B cell (primary cell): ENCODE data around the gene S1PR2. TPM values are rescaled to one million over a fixed set of nuclear protein-coding genes. Genes with fewer than 3 reads are reported as not detected.

Experiments used
- ATAC-seq: fragments of 200-7000 bp; cut with Tn5 transposase; one replicate; pipeline ENCODE4 v1.10.0; 2021; ENCODE audit warnings: low read depth, mild to moderate bottlenecking, moderate number of reproducible peaks, moderate library complexity
- CTCF ChIA-PET: fragments of 350-600 bp; sonication (Branson Sonifier 250); formaldehyde crosslinking; loops from one replicate; lab custom pipeline; 2021; ENCODE audit warnings: antibody characterized with exemption, inconsistent platforms; lab: Charles Lee
- POLR2A ChIA-PET: fragments of 350-600 bp; sonication (Branson Sonifier 250); formaldehyde crosslinking; loops from one replicate; lab custom pipeline; 2021; ENCODE audit warnings: antibody characterized with exemption; lab: Charles Lee
- DNase-seq: peaks from one replicate; pipeline ENCODE4 v3.0.0; 2013
- H2AFZ ChIP-seq: 2 replicates; pipeline ENCODE4 v1.6.1; 2012; ENCODE audit warnings: mild to moderate bottlenecking, low read depth, low read length; ENCODE audit not compliant: insufficient read depth, poor library complexity, severe bottlenecking
- H3K27ac ChIP-seq, 2 donors: 1 replicate in 1 of 2; 2 replicates in 1 of 2; pipeline ENCODE4 v1.5.1; 2012 to 2013; ENCODE audit warnings: low read length in 2 of 2, mild to moderate bottlenecking in 2 of 2, moderate library complexity in 1 of 2
- H3K27me3 ChIP-seq, 4 experiments: fragments of 200-600 bp in 1 of 4; sonication (generic) in 1 of 4; replicated peaks in 1 of 4; 1 replicate in 2 of 4; 2 replicates in 2 of 4; pipeline versions ENCODE4 v1.6.1 to v1.7.0; 2013 to 2016; ENCODE audit warnings: low read length in 3 of 4, mild to moderate bottlenecking in 2 of 4, mixed read lengths in 1 of 4, moderate library complexity in 1 of 4; ENCODE audit not compliant: insufficient read depth in 4 of 4, control insufficient read depth in 3 of 4; ENCODE audit errors: control extremely low read depth in 1 of 4
- H3K36me3 ChIP-seq, 2 experiments: replicated peaks in 1 of 2; 1 replicate in 1 of 2; 2 replicates in 1 of 2; pipeline versions ENCODE4 v1.6.1 to v1.7.1; 2013; ENCODE audit warnings: low read length in 1 of 2; ENCODE audit not compliant: insufficient read depth in 2 of 2, control insufficient read depth in 1 of 2; ENCODE audit errors: control extremely low read depth in 1 of 2, extremely low read depth in 1 of 2
- H3K4me1 ChIP-seq, 2 donors: fragments of 200-600 bp in 1 of 2; sonication (generic) in 1 of 2; 1 replicate in 1 of 2; 2 replicates in 1 of 2; pipeline versions ENCODE4 v1.5.1 to v1.6.1; 2013 to 2017; ENCODE audit warnings: low read length in 2 of 2; ENCODE audit not compliant: control insufficient read depth in 2 of 2, insufficient read depth in 2 of 2
- H3K4me2 ChIP-seq: replicated peaks from 2 replicates; pipeline ENCODE3; 2012; ENCODE audit warnings: mild to moderate bottlenecking, low read depth, low read length; ENCODE audit not compliant: poor library complexity, severe bottlenecking
- H3K4me3 ChIP-seq, 5 experiments: fragments of 200-600 bp in 1 of 5; sonication (generic) in 1 of 5; 1 replicate in 3 of 5; 2 replicates in 2 of 5; pipeline versions ENCODE4 v1.5.1 to v1.7.0; 2011 to 2016; ENCODE audit warnings: low read length in 4 of 5, mild to moderate bottlenecking in 4 of 5, low read depth in 2 of 5, control low read depth in 1 of 5, moderate library complexity in 1 of 5; ENCODE audit not compliant: insufficient read depth in 1 of 5; ENCODE audit errors: control extremely low read depth in 1 of 5, extremely low read depth in 1 of 5
- H3K79me2 ChIP-seq: fragments of 200-600 bp; sonication (generic); one replicate; pipeline ENCODE4 v1.6.0; 2016; ENCODE audit warnings: low read length; ENCODE audit not compliant: control insufficient read depth, insufficient read depth
- H3K9ac ChIP-seq: fragments of 200-600 bp; sonication (generic); 2 replicates; pipeline ENCODE4 v1.6.1; 2017; ENCODE audit warnings: mild to moderate bottlenecking, low read length, moderate library complexity
- H3K9me3 ChIP-seq, 3 donors: one replicate each; pipeline versions ENCODE4 v1.6.1 to v1.7.1; 2013; ENCODE audit warnings: low read length in 2 of 3; ENCODE audit not compliant: control insufficient read depth in 2 of 3, insufficient read depth in 1 of 3; ENCODE audit errors: control extremely low read depth in 1 of 3
- H4K20me1 ChIP-seq: 2 replicates; pipeline ENCODE4 v1.6.0; 2012; ENCODE audit warnings: mild to moderate bottlenecking, low read length; ENCODE audit not compliant: insufficient read depth, control insufficient read depth, poor library complexity, severe bottlenecking
- H3K27ac Mint-ChIP-seq: one replicate; pipeline ENCODE4 v1.8.0; 2021; ENCODE audit warnings: mixed read lengths
- H3K27me3 Mint-ChIP-seq: one replicate; pipeline ENCODE4 v1.8.0; 2021; ENCODE audit warnings: mixed read lengths
- H3K4me1 Mint-ChIP-seq: one replicate; pipeline ENCODE4 v1.8.0; 2021; ENCODE audit warnings: mixed read lengths
- H3K4me3 Mint-ChIP-seq: one replicate; pipeline ENCODE4 v1.8.0; 2021; ENCODE audit warnings: mixed read lengths
- H3K9me3 Mint-ChIP-seq: one replicate; pipeline ENCODE4 v1.8.0; 2022; ENCODE audit warnings: mixed read lengths; ENCODE audit not compliant: insufficient read depth
- CTCF ChIP-seq: fragments of 200-600 bp; IDR thresholded peaks from one replicate; pipeline ENCODE4 v1.8.0; 2022; ENCODE audit warnings: antibody characterized with exemption, mild to moderate bottlenecking
- EZH2 ChIP-seq: IDR thresholded peaks from 2 replicates; pipeline ENCODE4 v1.6.1; 2012; ENCODE audit warnings: borderline replicate concordance, low read depth, mild to moderate bottlenecking, moderate library complexity, low read length; ENCODE audit not compliant: insufficient read depth, poor library complexity, severe bottlenecking
- WGBS: methylation state at CpG from one replicate; pipeline ENCODE4 v1.1.5; 2013; ENCODE audit warnings: missing lambda C conversion rate; ENCODE audit not compliant: insufficient coverage; 5-methylcytosine and 5-hydroxymethylcytosine counted together
- intact Hi-C: fragments of 100-400 bp; cut with micrococcal nuclease; formaldehyde crosslinking; loops from one replicate; pipeline ENCODE4 v1.10.0; 2022
- polyA plus RNA-seq: library from polyadenylated mRNA; depleted of rRNA; stranded (reverse); fragments of >200 nt; gene quantifications from 2 replicates; pipeline ENCODE4 v1.2.3, GENCODE V29; 2012
- total RNA-seq, 2 donors: library from RNA; stranded (reverse); fragments of 120-200 nt in 1 of 2; gene quantifications; 1 replicate in 1 of 2; 2 replicates in 1 of 2; pipeline versions ENCODE4 v1.2.3 to v1.2.4, GENCODE V29; 2013 to 2022

S1PR2 gene
- total and polyA plus RNA-seq, 2 donors (not counting 1 experiment from before 2014, with no cell fraction given), result 1.8 to 4.4 TPM

GRCh38 chr19:10224337-10224736 is 6.8 kb downstream of the S1PR2 start:
- H3K27ac Mint-ChIP-seq, result no peak overlapping the region
- CTCF ChIA-PET, result interaction anchor here (1.1 to 13.7 kb wide), 2 partner anchors 9 to 24 kb away, joined by 3 to 236 read pairs; partner anchors contain the start of gene MRPL4

More at GRCh38 chr19:10224337-10224736, 6.8 kb downstream of the S1PR2 start:
- H3K4me2 ChIP-seq, result no peak overlapping the region
- H3K9me3 ChIP-seq, result no peaks in the 10 kb centered on the region
- H3K27me3 Mint-ChIP-seq, result no peaks in the 10 kb centered on the region
- H3K4me1 ChIP-seq, result peaks cover 10 to 17% of the 10 kb centered on the region in 2 donors
- no peak overlapping the region for H2AFZ ChIP-seq
- H3K9ac ChIP-seq, result no peak overlapping the region
- no peaks in the 10 kb centered on the region for H3K9me3 Mint-ChIP-seq
- H4K20me1 ChIP-seq, result no peaks in the 10 kb centered on the region
- no peak overlapping the region for H3K27ac ChIP-seq
- intact Hi-C loops, result no loop called here
- H3K79me2 ChIP-seq, result peaks cover 3% of the 10 kb centered on the region
- DNase-seq, result no peak
- ATAC-seq, result no peak
- H3K27me3 ChIP-seq, result no peaks in the 10 kb centered on the region
- no peak overlapping the region for H3K4me3 ChIP-seq
- H3K36me3 ChIP-seq, result no peaks in the 10 kb centered on the region
- POLR2A ChIA-PET, result no interaction called here
- TF ChIP-seq CTCF, result no peak
- no peak for TF ChIP-seq EZH2
- 97% methylated on average over 23 of the region's 23 CpGs for WGBS
- no peak overlapping the region for H3K4me3 Mint-ChIP-seq
- H3K4me1 Mint-ChIP-seq, result peaks cover 17% of the 10 kb centered on the region
